HG03066 (cell line): ENCODE results near the gene ANXA2.

Experiments used
- ATAC-seq: cut with Tn5 transposase; IDR thresholded peaks from one replicate; pipeline ENCODE4 v1.9.1; 2021; ENCODE audit warnings: low read depth; ENCODE audit not compliant: unreplicated experiment

The ANXA2 gene

DNA sequence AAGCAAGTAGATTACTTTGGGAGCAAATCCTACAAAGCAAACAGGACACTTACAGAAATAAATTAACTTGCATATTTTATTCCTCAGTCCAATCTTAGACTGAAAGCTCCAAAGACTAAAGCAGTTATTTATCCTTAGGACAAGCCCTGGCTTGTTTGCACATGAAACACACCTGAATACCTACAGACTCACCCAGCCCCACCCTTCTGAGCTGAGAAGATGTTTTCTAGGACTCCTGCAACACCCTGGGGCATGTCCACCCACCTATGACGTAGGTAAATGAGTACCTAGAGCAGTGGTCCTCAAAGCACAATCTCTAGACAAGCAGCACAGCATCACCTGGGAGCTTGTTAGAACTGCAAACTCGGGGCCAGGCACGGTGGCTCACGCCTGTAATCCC lies 80.8 kb downstream of the ANXA2 start:
- ATAC-seq, result no peak

DNA sequence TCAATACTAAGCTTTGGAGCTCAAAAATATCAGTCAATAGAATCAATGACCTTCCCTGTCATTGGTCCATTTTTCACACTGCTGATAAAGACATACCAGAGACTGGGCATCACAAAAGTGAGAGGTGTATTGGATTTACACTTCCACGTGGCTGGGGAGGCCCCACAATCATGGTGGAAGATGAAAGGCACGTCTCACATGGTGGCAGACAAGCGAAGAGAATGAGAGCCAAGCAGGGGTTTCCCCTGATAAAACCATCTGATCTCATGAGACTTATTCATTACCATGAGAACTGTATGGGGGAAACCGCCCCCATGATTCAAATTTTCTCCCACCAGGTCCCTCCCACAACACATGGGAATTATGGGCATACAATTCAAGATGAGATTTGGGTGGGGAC lies 81.9 kb downstream of the ANXA2 start:
- no peak for ATAC-seq

DNA sequence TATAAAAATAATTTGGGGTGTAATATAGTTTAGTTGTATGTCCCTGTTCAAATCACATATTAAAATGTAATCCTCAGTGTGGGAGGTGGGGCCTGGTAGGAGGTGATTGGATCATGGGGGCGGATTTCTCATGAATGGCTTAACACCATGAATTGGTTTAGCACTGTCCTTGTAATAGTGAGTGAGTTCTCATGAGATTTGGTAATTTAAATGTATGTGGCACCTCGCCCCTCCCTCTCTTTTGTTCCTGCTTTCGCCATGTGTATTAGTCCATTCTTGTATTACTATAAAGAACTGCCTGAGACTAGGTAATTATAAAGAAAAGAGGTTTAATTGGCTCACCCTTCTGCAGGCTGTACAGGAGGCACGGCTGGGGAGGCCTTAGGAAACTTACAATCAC lies 83.9 kb downstream of the ANXA2 start:
- no peak for ATAC-seq

DNA sequence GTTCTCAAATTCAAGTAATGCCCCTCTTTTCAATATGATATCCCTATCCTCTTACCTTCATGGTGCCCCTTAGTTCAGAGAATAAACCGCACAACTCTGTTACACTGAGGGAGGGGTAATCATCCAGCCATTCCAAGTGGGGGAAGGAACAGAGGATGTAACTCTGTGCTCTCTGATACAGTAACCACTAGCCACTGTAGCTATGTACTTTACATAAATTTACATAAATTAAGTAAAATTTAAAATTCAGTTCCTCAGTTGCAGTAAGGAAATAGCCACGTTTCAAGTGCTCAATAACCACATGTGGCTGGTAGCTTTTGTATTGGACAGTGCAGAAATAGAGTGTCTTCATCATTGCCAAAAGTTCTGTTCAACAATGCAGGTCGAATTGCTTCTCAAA lies 90.8 kb downstream of the ANXA2 start:
- no peak for ATAC-seq

DNA sequence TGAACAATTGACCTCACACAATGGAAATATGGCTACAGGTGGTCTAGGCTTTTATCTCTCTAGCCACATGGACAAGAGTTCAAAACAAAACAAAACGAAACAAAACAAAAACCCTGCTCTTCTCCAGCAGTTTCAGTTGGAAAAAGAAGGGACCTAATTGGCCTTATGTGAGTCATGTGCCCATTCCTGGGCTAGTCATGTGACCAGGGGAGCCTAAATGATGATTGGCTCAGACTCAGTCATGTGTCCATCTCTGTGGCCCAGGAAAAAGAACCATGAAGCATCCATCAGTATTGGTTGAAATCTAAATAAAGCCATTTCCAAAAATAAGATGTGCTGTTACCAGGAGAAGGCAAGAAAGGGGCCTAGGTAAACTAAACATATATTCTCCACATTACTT lies 96.8 kb downstream of the ANXA2 start:
- ATAC-seq, result no peak

DNA sequence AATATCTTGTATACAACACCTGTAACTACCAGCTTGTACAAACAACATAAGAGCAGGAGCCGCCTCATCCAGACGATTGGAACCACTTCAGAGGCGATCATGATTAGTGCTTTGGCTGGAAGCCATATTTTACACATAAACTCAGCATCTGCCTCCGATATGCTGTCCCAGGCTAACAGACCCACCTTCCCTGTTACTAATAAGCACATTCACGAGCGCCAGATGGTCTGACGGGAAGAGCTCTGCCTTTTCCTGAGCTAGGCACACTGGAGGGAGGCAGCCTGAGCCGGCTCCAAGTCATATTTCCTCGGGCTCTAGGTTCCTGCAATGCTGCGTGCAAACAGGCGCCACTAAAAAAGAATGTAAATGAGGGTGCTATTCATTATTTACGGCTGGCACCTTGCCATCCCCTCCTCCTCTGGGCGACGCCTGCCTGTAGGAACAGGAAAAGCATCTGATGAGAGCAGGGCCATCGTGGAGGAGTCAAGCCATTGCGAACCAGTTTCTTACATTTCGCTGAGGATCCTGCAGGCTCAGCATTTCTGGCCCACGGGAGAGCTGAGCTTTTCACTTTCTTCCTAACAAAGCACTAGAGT lies 98.2 kb downstream of the ANXA2 start:
- ATAC-seq, result no peak
